ENCODE data around the gene ALOXE3.

DNA sequence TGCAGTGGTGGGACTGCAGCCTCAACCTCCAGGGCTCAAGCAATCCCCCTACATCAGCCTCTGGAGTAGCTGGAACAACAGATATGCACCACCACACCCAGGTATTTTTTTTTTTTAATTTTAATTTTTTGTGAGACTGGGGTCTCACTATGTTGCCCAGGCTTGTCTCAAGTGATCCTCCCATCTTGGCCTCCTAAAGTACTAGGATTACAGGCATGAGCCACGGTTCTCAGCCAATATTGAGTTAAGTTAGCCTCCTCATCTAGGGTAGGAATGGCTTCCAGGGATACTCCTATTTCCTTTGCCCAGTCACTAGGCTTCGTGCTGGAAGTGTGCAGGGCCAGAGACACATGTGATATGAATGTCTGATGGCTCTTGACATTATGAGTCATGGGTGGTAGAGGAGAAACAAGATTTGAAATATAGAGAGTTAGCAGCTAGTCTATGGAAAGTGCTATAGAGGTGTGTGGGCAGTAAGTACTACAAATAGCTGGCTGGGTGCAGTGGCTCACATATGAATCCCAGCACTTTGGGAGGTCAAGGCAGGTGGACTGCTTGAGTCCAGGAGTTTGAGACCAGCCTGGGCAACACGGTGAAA, 13.6 kb upstream of the ALOXE3 start:
- TF ChIP-seq, protein P1, sequence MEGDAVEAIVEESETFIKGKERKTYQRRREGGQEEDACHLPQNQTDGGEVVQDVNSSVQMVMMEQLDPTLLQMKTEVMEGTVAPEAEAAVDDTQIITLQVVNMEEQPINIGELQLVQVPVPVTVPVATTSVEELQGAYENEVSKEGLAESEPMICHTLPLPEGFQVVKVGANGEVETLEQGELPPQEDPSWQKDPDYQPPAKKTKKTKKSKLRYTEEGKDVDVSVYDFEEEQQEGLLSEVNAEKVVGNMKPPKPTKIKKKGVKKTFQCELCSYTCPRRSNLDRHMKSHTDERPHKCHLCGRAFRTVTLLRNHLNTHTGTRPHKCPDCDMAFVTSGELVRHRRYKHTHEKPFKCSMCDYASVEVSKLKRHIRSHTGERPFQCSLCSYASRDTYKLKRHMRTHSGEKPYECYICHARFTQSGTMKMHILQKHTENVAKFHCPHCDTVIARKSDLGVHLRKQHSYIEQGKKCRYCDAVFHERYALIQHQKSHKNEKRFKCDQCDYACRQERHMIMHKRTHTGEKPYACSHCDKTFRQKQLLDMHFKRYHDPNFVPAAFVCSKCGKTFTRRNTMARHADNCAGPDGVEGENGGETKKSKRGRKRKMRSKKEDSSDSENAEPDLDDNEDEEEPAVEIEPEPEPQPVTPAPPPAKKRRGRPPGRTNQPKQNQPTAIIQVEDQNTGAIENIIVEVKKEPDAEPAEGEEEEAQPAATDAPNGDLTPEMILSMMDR (IDR thresholded peaks at IDR 0.05 in 4 of 5, conservative IDR thresholded peaks at IDR 0.05 in 1 of 5): no peak
- no peak for TF ChIP-seq POLR2A (IDR thresholded peaks at IDR 0.05)
